ENCODE results near the gene PIP4K2C. TPM values are rescaled to one million over a fixed set of nuclear protein-coding genes. Genes with fewer than 3 reads are reported as not detected.
"Not testable (repeated sequence)": the region's sequence is repeated elsewhere in the genome, so short reads cannot be mapped to it uniquely, and the experiment has no call there.

PIP4K2C gene
- total and polyA plus RNA-seq, 2 donors (not counting 1 experiment from before 2014, with no cell fraction given) = 11.9 to 24.3 TPM

DNA sequence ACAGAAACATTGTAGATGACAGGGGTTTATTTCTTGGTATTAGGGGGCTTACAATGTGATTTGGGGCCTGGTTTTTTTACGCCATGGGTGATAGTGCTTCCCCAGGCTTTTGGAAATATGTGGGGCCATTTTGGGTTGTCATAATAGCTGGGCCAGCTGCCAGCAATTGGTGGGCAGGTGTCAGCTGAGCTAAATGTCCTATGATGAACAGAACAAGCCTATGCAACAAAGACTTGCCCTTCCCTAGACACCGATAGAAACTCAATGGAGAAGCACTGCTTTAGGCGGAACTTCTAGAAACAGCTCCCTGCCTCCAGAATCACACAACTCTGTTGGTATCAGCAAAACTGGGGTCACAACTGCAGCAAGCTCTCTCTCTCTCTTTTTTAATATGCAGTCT is 47.1 kb downstream of the PIP4K2C start:
- H3K36me3 ChIP-seq (ENCODE audit: control insufficient read depth, insufficient read depth, low read length) = no peaks in the 10 kb centered on the region
- no peak overlapping the region for H3K4me3 ChIP-seq (replicated peaks in 1 of 4; ENCODE audit: control extremely low read depth in 1 of 4, insufficient read depth in 1 of 4, low read depth in 3 of 4, low read length in 4 of 4)
- no peak overlapping the region for H2AFZ ChIP-seq (ENCODE audit: low read length)
- no peak overlapping the region for H3K9ac ChIP-seq (ENCODE audit: insufficient read depth, low read length)
- H3K27ac ChIP-seq (ENCODE audit: insufficient read depth, low read length) = no peak overlapping the region
- no peaks in the 10 kb centered on the region for H3K9me3 ChIP-seq (ENCODE audit: control insufficient read depth, insufficient read depth, low read depth, low read length)
- H3K27me3 ChIP-seq (ENCODE audit: control insufficient read depth, insufficient read depth, low read length) = no peaks in the 10 kb centered on the region
- H4K20me1 ChIP-seq (ENCODE audit: control insufficient read depth, extremely low read depth, insufficient read depth, low read length) = no peaks in the 10 kb centered on the region
- no peak overlapping the region for H3K4me2 ChIP-seq (ENCODE audit: extremely low read depth, insufficient read depth, low read length)
- TF ChIP-seq EZH2 (IDR thresholded peaks at IDR 0.05; ENCODE audit: low read length, missing control alignments) (no peak), CTCF (conservative IDR thresholded peaks at IDR 0.05 in 1 of 2, IDR thresholded peaks at IDR 0.05 in 1 of 2; ENCODE audit: low read depth in 1 of 2, low read length in 2 of 2) (no peak)
- no peaks in the 10 kb centered on the region for H3K79me2 ChIP-seq (ENCODE audit: control insufficient read depth, insufficient read depth, low read length)
- H3K4me1 ChIP-seq (ENCODE audit: control insufficient read depth, extremely low read depth, insufficient read depth, low read length) = no peaks in the 10 kb centered on the region
- DNase-seq (ENCODE audit: low read depth in 2 of 2) = no peak

DNA sequence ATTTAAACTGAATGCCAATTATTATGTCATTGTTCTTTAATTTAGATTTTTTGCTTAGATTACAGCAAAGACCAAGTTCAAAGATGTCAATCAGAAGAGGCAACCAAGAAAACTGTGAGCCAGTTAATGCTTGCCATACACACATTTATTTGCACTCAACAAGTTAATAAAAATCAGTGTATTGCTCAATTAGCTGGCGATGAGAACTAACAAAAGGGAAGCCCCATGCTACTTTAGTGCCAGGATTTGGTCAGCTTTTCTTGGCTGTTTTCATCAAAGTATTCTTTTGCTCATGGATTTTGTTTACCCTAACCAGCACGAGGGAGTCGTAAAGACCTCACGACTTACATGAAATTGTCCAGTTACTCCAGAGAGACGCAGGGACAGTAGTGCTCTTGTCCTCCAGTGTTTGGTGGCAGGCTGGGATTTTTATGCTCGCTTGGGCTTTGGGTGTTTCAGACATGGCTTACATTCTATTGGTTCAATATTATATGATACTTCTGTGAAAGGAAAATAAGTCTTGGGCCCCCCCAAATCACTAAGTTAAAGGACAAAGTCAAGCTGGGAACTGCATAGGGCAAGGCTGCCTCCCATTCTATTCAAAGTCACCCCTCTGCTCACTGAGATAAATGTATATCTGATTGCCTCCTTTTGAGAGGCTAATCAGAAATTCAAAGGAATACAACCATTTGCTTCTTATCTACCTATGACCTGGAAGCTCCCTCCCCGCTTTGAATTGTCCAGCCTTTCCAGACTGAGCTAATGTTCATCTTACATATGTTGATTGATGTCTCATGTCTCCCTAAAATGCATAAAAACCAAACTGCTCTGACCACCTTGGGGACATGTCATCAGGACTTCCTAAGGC is 49.4 kb downstream of the PIP4K2C start:
- no peaks in the 10 kb centered on the region for H3K27me3 ChIP-seq (ENCODE audit: control insufficient read depth, insufficient read depth, low read length)
- no peak overlapping the region for H3K27ac ChIP-seq (ENCODE audit: insufficient read depth, low read length)
- H3K79me2 ChIP-seq (ENCODE audit: control insufficient read depth, insufficient read depth, low read length) = no peaks in the 10 kb centered on the region
- H2AFZ ChIP-seq (ENCODE audit: low read length) = no peak overlapping the region
- DNase-seq (ENCODE audit: low read depth in 2 of 2) = no peak
- TF ChIP-seq EZH2 (IDR thresholded peaks at IDR 0.05; ENCODE audit: low read length, missing control alignments) (no peak), CTCF (conservative IDR thresholded peaks at IDR 0.05 in 1 of 2, IDR thresholded peaks at IDR 0.05 in 1 of 2; ENCODE audit: low read depth in 1 of 2, low read length in 2 of 2) (no peak)
- no peak overlapping the region for H3K9ac ChIP-seq (ENCODE audit: insufficient read depth, low read length)
- H4K20me1 ChIP-seq (ENCODE audit: control insufficient read depth, extremely low read depth, insufficient read depth, low read length) = no peaks in the 10 kb centered on the region
- H3K4me1 ChIP-seq (ENCODE audit: control insufficient read depth, extremely low read depth, insufficient read depth, low read length) = no peaks in the 10 kb centered on the region
- no peak overlapping the region for H3K4me3 ChIP-seq (replicated peaks in 1 of 4; ENCODE audit: control extremely low read depth in 1 of 4, insufficient read depth in 1 of 4, low read depth in 3 of 4, low read length in 4 of 4)
- no peaks in the 10 kb centered on the region for H3K36me3 ChIP-seq (ENCODE audit: control insufficient read depth, insufficient read depth, low read length)
- no peak overlapping the region for H3K4me2 ChIP-seq (ENCODE audit: extremely low read depth, insufficient read depth, low read length)
- H3K9me3 ChIP-seq (ENCODE audit: control insufficient read depth, insufficient read depth, low read depth, low read length) = no peaks in the 10 kb centered on the region

DNA sequence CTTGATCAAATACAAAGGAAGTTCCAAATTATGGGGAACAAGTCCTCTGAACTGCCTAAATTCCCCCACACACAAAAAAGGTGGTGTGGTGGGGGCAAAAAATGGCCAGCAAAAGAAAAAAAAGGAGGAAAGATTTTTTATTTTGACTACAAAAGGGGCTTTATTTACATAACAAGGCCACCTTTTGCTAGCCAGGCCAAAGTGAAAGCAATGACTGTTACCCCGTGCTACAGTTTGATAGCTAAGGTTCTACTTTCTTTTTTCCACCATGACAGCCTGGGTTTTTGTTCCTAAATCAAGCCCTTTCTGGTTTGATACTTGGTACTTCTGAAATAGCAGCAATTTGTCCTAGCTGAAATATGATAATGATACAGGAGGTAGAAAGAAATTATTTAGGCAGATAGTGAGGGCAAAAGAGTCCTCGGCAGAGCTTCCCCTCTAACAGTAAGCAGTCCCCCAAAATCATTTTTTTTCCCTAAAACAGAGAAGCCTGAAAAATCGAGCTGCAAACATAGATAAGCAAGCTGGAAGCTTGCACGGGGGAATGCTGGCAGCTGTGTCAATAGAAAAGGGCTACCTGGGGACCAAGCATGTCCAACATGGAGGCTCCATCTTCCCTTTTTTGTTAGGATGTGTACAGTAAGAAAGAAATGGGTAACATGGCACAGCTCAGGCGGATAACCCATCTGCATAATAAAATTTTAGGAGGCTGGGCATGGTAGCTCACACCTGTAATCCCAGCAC is 50.9 kb downstream of the PIP4K2C start:
- H3K4me2 ChIP-seq (ENCODE audit: extremely low read depth, insufficient read depth, low read length) = no peak overlapping the region
- DNase-seq (ENCODE audit: low read depth in 2 of 2) = no peak
- H3K9me3 ChIP-seq (ENCODE audit: control insufficient read depth, insufficient read depth, low read depth, low read length) = no peaks in the 10 kb centered on the region
- H4K20me1 ChIP-seq (ENCODE audit: control insufficient read depth, extremely low read depth, insufficient read depth, low read length) = no peaks in the 10 kb centered on the region
- H3K4me1 ChIP-seq (ENCODE audit: control insufficient read depth, extremely low read depth, insufficient read depth, low read length) = no peaks in the 10 kb centered on the region
- no peak overlapping the region for H3K4me3 ChIP-seq (replicated peaks in 1 of 4; ENCODE audit: control extremely low read depth in 1 of 4, insufficient read depth in 1 of 4, low read depth in 3 of 4, low read length in 4 of 4)
- H3K36me3 ChIP-seq (ENCODE audit: control insufficient read depth, insufficient read depth, low read length) = no peaks in the 10 kb centered on the region
- H2AFZ ChIP-seq (ENCODE audit: low read length) = no peak overlapping the region
- no peaks in the 10 kb centered on the region for H3K27me3 ChIP-seq (ENCODE audit: control insufficient read depth, insufficient read depth, low read length)
- no peak overlapping the region for H3K9ac ChIP-seq (ENCODE audit: insufficient read depth, low read length)
- TF ChIP-seq EZH2 (IDR thresholded peaks at IDR 0.05; ENCODE audit: low read length, missing control alignments) (no peak), CTCF (conservative IDR thresholded peaks at IDR 0.05 in 1 of 2, IDR thresholded peaks at IDR 0.05 in 1 of 2; ENCODE audit: low read depth in 1 of 2, low read length in 2 of 2) (no peak)
- H3K27ac ChIP-seq (ENCODE audit: insufficient read depth, low read length) = no peak overlapping the region
- H3K79me2 ChIP-seq (ENCODE audit: control insufficient read depth, insufficient read depth, low read length) = no peaks in the 10 kb centered on the region

DNA sequence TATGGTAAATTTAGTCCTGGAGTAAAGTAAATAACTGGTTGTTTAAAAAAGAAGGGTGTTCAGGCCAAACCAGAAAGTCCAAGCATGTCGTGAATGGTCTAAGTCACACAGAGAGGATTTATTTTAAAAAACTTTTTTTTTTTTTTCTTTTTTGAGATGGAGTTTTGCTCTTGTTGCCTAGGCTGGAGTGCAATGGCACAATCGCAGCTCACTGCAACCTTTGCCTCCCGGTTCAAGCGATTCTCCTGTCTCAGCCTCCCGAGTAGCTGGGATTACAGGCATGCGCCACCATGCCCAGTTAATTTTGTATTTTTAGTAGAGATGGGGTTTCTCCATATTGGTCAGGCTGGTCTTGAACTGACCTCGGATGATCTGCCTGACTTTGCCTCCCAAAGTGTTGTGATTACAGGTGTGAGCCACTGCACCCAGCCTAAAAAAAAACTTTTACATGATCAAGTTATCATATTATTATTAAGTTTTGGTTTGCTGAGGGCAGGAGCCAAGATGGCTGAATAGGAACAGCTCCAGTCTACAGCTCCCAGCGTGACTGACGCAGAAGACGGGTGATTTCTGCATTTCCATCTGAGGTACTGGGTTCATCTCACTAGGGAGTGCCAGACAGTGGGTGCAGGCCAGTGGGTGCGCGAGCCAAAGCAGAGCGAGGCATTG is 55.1 kb downstream of the PIP4K2C start:
- not testable (repeated sequence) for H3K27ac ChIP-seq (ENCODE audit: insufficient read depth, low read length); H4K20me1 ChIP-seq (ENCODE audit: control insufficient read depth, extremely low read depth, insufficient read depth, low read length); H3K27me3 ChIP-seq (ENCODE audit: control insufficient read depth, insufficient read depth, low read length); H3K79me2 ChIP-seq (ENCODE audit: control insufficient read depth, insufficient read depth, low read length); H3K4me1 ChIP-seq (ENCODE audit: control insufficient read depth, extremely low read depth, insufficient read depth, low read length); H3K36me3 ChIP-seq (ENCODE audit: control insufficient read depth, insufficient read depth, low read length); H3K9me3 ChIP-seq (ENCODE audit: control insufficient read depth, insufficient read depth, low read depth, low read length); H3K9ac ChIP-seq (ENCODE audit: insufficient read depth, low read length); H3K4me3 ChIP-seq (replicated peaks in 1 of 4; ENCODE audit: control extremely low read depth in 1 of 4, insufficient read depth in 1 of 4, low read depth in 3 of 4, low read length in 4 of 4); H2AFZ ChIP-seq (ENCODE audit: low read length); H3K4me2 ChIP-seq (ENCODE audit: extremely low read depth, insufficient read depth, low read length)
- peak; percentile 30 to 36 for DNase-seq (ENCODE audit: low read depth in 2 of 2)
